IMR-90 (cell line): Measurements from ENCODE around the gene PNMA1. TPM values are rescaled to one million over a fixed set of nuclear protein-coding genes. Genes with fewer than 3 reads are reported as not detected.

ENCODE experiments used
- ATAC-seq: fragments of 200-7000 bp; cut with Tn5 transposase; 2 replicates; pipeline ENCODE4 v1.9.1; 2020; ENCODE audit warnings: low read depth, mild to moderate bottlenecking, moderate library complexity
- BruUV-seq: library from RNA; stranded (reverse); fragments of 400-500 nt; replicated peaks from 2 replicates; lab custom pipeline; 2021; lab: Mats Ljungman, UMichigan
- CTCF ChIA-PET: fragments of 300-600 bp; formaldehyde crosslinking; extraction: SDS; loops from one replicate; lab custom pipeline; 2021; ENCODE audit warnings: antibody characterized with exemption; lab: Yijun Ruan, JAX
- POLR2A ChIA-PET: fragments of 300-600 bp; sonication (Branson Sonifier 250); formaldehyde crosslinking; loops from one replicate; lab custom pipeline; 2022; ENCODE audit warnings: antibody characterized with exemption; ENCODE audit not compliant: unreplicated experiment; lab: Charles Lee
- DNase-seq: peaks from one replicate; pipeline ENCODE4 v3.0.0; 2013
- H2AFZ ChIP-seq: replicated peaks from 2 replicates; pipeline ENCODE3; 2013; ENCODE audit warnings: low read length, mild to moderate bottlenecking; ENCODE audit not compliant: poor library complexity
- H2AK5ac ChIP-seq: 2 replicates; pipeline ENCODE4 v1.6.1; 2013; ENCODE audit warnings: low read depth, low read length, inconsistent platforms
- H2AK9ac ChIP-seq: replicated peaks from 2 replicates; pipeline ENCODE3; 2013; ENCODE audit warnings: mild to moderate bottlenecking, low read depth, low read length, moderate library complexity; ENCODE audit not compliant: poor library complexity
- H2BK120ac ChIP-seq: 2 replicates; pipeline ENCODE4 v1.6.1; 2013; ENCODE audit warnings: low read depth, low read length, inconsistent platforms
- H2BK15ac ChIP-seq: 3 replicates; pipeline ENCODE4 v1.6.1; 2013; ENCODE audit warnings: low read depth, low read length, inconsistent platforms
- H2BK20ac ChIP-seq: 2 replicates; pipeline ENCODE4 v1.6.1; 2013; ENCODE audit warnings: low read depth, mild to moderate bottlenecking, inconsistent platforms, low read length, moderate library complexity
- H2BK5ac ChIP-seq: 2 replicates; pipeline ENCODE4 v1.6.1; 2013; ENCODE audit warnings: mild to moderate bottlenecking, low read depth, low read length, inconsistent platforms; ENCODE audit not compliant: poor library complexity, severe bottlenecking
- H3K14ac ChIP-seq: replicated peaks from 2 replicates; pipeline ENCODE4 v1.6.1; 2013; ENCODE audit warnings: low read depth, low read length, inconsistent platforms
- H3K18ac ChIP-seq: 2 replicates; pipeline ENCODE4 v1.6.1; 2013; ENCODE audit warnings: low read depth, low read length, control low read depth
- H3K23ac ChIP-seq: 2 replicates; pipeline ENCODE4 v1.6.1; 2013; ENCODE audit warnings: low read depth, low read length, inconsistent platforms
- H3K27ac ChIP-seq: 2 replicates; pipeline ENCODE4 v1.5.1; 2013; ENCODE audit warnings: mild to moderate bottlenecking, control low read depth, low read length; ENCODE audit not compliant: insufficient read depth
- H3K27me3 ChIP-seq: 2 replicates; pipeline ENCODE4 v1.6.1; 2013; ENCODE audit warnings: low read length; ENCODE audit not compliant: control insufficient read depth, insufficient read depth
- H3K36me3 ChIP-seq: 2 replicates; pipeline ENCODE4 v1.6.1; 2013; ENCODE audit warnings: low read length, mixed read lengths; ENCODE audit not compliant: control insufficient read depth, insufficient read depth
- H3K4ac ChIP-seq: 2 replicates; pipeline ENCODE4 v1.6.1; 2013; ENCODE audit warnings: low read depth, low read length, inconsistent platforms
- H3K4me1 ChIP-seq: 2 replicates; pipeline ENCODE4 v1.6.1; 2013; ENCODE audit warnings: low read length, mixed read lengths; ENCODE audit not compliant: control insufficient read depth, insufficient read depth
- H3K4me2 ChIP-seq: 2 replicates; pipeline ENCODE4 v1.6.1; 2013; ENCODE audit warnings: low read depth, mild to moderate bottlenecking, control low read depth, low read length, moderate library complexity
- H3K4me3 ChIP-seq: 2 replicates; pipeline ENCODE4 v1.5.1; 2013; ENCODE audit warnings: low read depth, mild to moderate bottlenecking, control low read depth, low read length, moderate library complexity; ENCODE audit not compliant: insufficient read depth
- H3K56ac ChIP-seq: 2 replicates; pipeline ENCODE4 v1.6.1; 2013; ENCODE audit warnings: low read length, inconsistent platforms; ENCODE audit not compliant: insufficient read depth; ENCODE audit errors: extremely low read depth
- H3K79me1 ChIP-seq, 2 experiments: 2 replicates each; pipeline ENCODE4 v1.6.1; 2013; ENCODE audit warnings: low read length in 2 of 2, inconsistent platforms in 1 of 2, low read depth in 1 of 2
- H3K9ac ChIP-seq: 2 replicates; pipeline ENCODE4 v1.6.1; 2013; ENCODE audit warnings: low read depth, low read length, control low read depth
- H3K9me1 ChIP-seq: 2 replicates; pipeline ENCODE4 v1.6.1; 2013; ENCODE audit warnings: low read length, inconsistent platforms; ENCODE audit not compliant: insufficient read depth
- H3K9me3 ChIP-seq: 2 replicates; pipeline ENCODE4 v1.6.1; 2013; ENCODE audit warnings: low read length; ENCODE audit not compliant: control insufficient read depth, insufficient read depth
- H4K20me1 ChIP-seq: 2 replicates; pipeline ENCODE4 v1.6.1; 2013; ENCODE audit warnings: low read length, inconsistent platforms; ENCODE audit not compliant: insufficient read depth
- H4K5ac ChIP-seq: 2 replicates; pipeline ENCODE4 v1.6.1; 2013; ENCODE audit warnings: mild to moderate bottlenecking, low read depth, low read length, control low read depth
- H4K8ac ChIP-seq, 2 experiments: 2 replicates each; pipeline ENCODE4 v1.6.1; 2013; ENCODE audit warnings: low read depth in 2 of 2, low read length in 2 of 2, control low read depth in 1 of 2, inconsistent platforms in 1 of 2
- H4K91ac ChIP-seq: 2 replicates; pipeline ENCODE4 v1.6.1; 2013; ENCODE audit warnings: low read depth, low read length, inconsistent platforms; ENCODE audit not compliant: insufficient read depth
- BHLHE40 ChIP-seq: fragments of 150-350 bp; IDR thresholded peaks from 2 replicates; pipeline ENCODE4 v1.6.1; 2016; ENCODE audit warnings: mild to moderate bottlenecking, low read depth, low read length
- CHD1 ChIP-seq: IDR thresholded peaks from 2 replicates; pipeline ENCODE4 v1.6.1; 2012; ENCODE audit warnings: low read depth, low read length, improper control_type of control experiment
- FOS ChIP-seq: fragments of 150-350 bp; IDR thresholded peaks from 2 replicates; pipeline ENCODE4 v1.6.1; 2016; ENCODE audit warnings: low read depth, low read length
- NFE2L2 ChIP-seq: fragments of 150-350 bp; IDR thresholded peaks from 2 replicates; pipeline ENCODE4 v1.6.1; 2016; ENCODE audit warnings: low read depth, mild to moderate bottlenecking, low read length
- RAD21 ChIP-seq: IDR thresholded peaks from 2 replicates; pipeline ENCODE4 v1.6.1; 2012; ENCODE audit warnings: low read length, improper control_type of control experiment
- RCOR1 ChIP-seq: IDR thresholded peaks from 2 replicates; pipeline ENCODE4 v1.6.1; 2012; ENCODE audit warnings: mild to moderate bottlenecking, low read length, improper control_type of control experiment; ENCODE audit not compliant: insufficient replicate concordance
- SMC3 ChIP-seq: fragments of 150-350 bp; IDR thresholded peaks from 2 replicates; pipeline ENCODE4 v1.6.1; 2016; ENCODE audit warnings: low read depth, mild to moderate bottlenecking, antibody characterized with exemption, low read length, moderate library complexity
- WGBS, 2 experiments: methylation state at CpG; one replicate each; pipeline versions ENCODE4 v1.1.5 to v1.1.7; 2013; ENCODE audit warnings: missing lambda C conversion rate in 2 of 2; ENCODE audit not compliant: insufficient read length in 1 of 2; ENCODE audit errors: extremely low coverage in 2 of 2; 5-methylcytosine and 5-hydroxymethylcytosine counted together
- dilution Hi-C: fragments of 300-500 bp; cut with HindIII; formaldehyde crosslinking; loops from one replicate; pipeline ENCODE4 v1.14.3; 2018; ENCODE audit warnings: low sequenced_read_pairs; ENCODE audit not compliant: unreplicated experiment
- in situ Hi-C: fragments of 300-500 bp; cut with MboI; formaldehyde crosslinking; loops from 3 replicates; pipeline ENCODE4 v1.14.3; 2019; ENCODE audit warnings: low sequenced_read_pairs, inconsistent platforms, mixed read lengths
- intact Hi-C: fragments of 100-400 bp; cut with micrococcal nuclease; formaldehyde crosslinking; loops from 2 replicates; pipeline ENCODE4 v1.10.0; 2022
- polyA plus RNA-seq, 3 experiments: library from polyadenylated mRNA; depleted of rRNA; stranded (reverse); fragments of >200 nt; gene quantifications; 2 replicates each; pipeline ENCODE4 v1.2.3, GENCODE V29; 2012; ENCODE audit warnings: low replicate concordance in 1 of 3
- total RNA-seq: library from RNA; depleted of rRNA; stranded (reverse); fragments of >200 nt; gene quantifications from 2 replicates; pipeline ENCODE4 v1.2.3, GENCODE V29; 2012
- TF ChIP-seq, protein P1 (sequence below): fragments of 150-350 bp; IDR thresholded peaks from 2 replicates; pipeline ENCODE4 v1.6.1; 2016; ENCODE audit warnings: low read depth, mild to moderate bottlenecking, low read length, moderate library complexity, borderline replicate concordance

The PNMA1 gene
- total and polyA plus RNA-seq, 2 of the 4 experiments (the other 2 are of a cell fraction) = 6.5 to 28.2 TPM

GRCh38 chr14:73742520-73743238, 28.5 kb upstream of the PNMA1 start (continued):
- TF ChIP-seq SMC3 (no peak), CHD1 (no peak)

GRCh38 chr14:73741876-73742519, 27.8 kb upstream of the PNMA1 start:
- peak overlapping the region; percentile 66; the same call in 1 of the 3 replicates for H2BK15ac ChIP-seq
- peak overlapping the region; percentile 78 for H2BK120ac ChIP-seq
- peak overlapping the region; percentile 74 for H3K9ac ChIP-seq
- peak overlapping the region; percentile 87 for H2AFZ ChIP-seq
- H4K8ac ChIP-seq = peak overlapping the region in 1 of 2 experiments; percentile 87; a peak in 3 of 4 replicates
- ChIA-PET CTCF (interaction anchor here (1.8 kb wide), 1 partner anchor 13 kb away, joined by 12 read pairs; no protein-coding TSS in a partner anchor), POLR2A (interaction anchor here (0.6 to 1.2 kb wide), 2 partner anchors 16 to 18 kb away, joined by 3 to 5 read pairs; a partner anchor contains a TSS)
- H4K5ac ChIP-seq = peak overlapping the region; percentile 60
- dilution Hi-C loops (no loop called here), intact Hi-C loops (no loop called here), in situ Hi-C loops (no loop called here)
- 38% methylated on average over 6 of the region's 17 CpGs; no CpG with 5 or more reads in 1 of the 2 experiments for WGBS, 2 experiments
- no TSS peak for BruUV-seq
- H3K56ac ChIP-seq = peak overlapping the region; percentile 72; the same call in 1 of the 2 replicates
- H3K27me3 ChIP-seq = no peaks in the 10 kb centered on the region
- H3K27ac ChIP-seq = peak overlapping the region; percentile 87
- peak overlapping the region; percentile 21; the same call in 1 of the 2 replicates for H2BK20ac ChIP-seq
- peak overlapping the region; percentile 83 for H2AK9ac ChIP-seq
- H3K9me1 ChIP-seq = peaks cover 46% of the 10 kb centered on the region
- H3K4ac ChIP-seq = peak overlapping the region; percentile 95
- H3K18ac ChIP-seq = peak overlapping the region; percentile 47
- H3K4me3 ChIP-seq = peak overlapping the region; percentile 13; the same call in 1 of the 2 replicates
- DNase-seq (no peak), ATAC-seq (peak; percentile 25; the same call in 1 of the 2 replicates)
- peak overlapping the region; percentile 79 for H2AK5ac ChIP-seq
- peaks cover 33 to 99% of the 10 kb centered on the region in 2 experiments for H3K79me1 ChIP-seq
- H3K9me3 ChIP-seq = no peaks in the 10 kb centered on the region
- H3K14ac ChIP-seq = peak overlapping the region; percentile 84
- peak overlapping the region; percentile 74 for H4K91ac ChIP-seq
- H4K20me1 ChIP-seq = peaks cover 95% of the 10 kb centered on the region
- H3K4me2 ChIP-seq = peak overlapping the region; percentile 93
- H3K36me3 ChIP-seq = peaks cover 19% of the 10 kb centered on the region
- H3K23ac ChIP-seq = peak overlapping the region; percentile 87
- H2BK5ac ChIP-seq = peak overlapping the region; percentile 80
- TF ChIP-seq, protein P1, sequence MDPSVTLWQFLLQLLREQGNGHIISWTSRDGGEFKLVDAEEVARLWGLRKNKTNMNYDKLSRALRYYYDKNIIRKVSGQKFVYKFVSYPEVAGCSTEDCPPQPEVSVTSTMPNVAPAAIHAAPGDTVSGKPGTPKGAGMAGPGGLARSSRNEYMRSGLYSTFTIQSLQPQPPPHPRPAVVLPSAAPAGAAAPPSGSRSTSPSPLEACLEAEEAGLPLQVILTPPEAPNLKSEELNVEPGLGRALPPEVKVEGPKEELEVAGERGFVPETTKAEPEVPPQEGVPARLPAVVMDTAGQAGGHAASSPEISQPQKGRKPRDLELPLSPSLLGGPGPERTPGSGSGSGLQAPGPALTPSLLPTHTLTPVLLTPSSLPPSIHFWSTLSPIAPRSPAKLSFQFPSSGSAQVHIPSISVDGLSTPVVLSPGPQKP = no peak
- TF ChIP-seq BHLHE40 (peak; percentile 66), FOS (no peak), RAD21 (no peak), RCOR1 (no peak), NFE2L2 (no peak)
- H3K4me1 ChIP-seq = peaks cover 64% of the 10 kb centered on the region
